K562 (cell line): ENCODE measurements around the gene CD22. TPM values are rescaled to one million over a fixed set of nuclear protein-coding genes. Genes with fewer than 3 reads are reported as not detected.

ENCODE experiments used
- CBFA2T3 ChIP-seq: fragments of 450-650 bp; IDR thresholded peaks from 2 replicates; pipeline ENCODE4 v1.6.1; 2017
- EZH2 ChIP-seq: IDR thresholded peaks from 2 replicates; pipeline ENCODE4 v1.6.1; 2012; ENCODE audit warnings: low read depth, mild to moderate bottlenecking, inconsistent platforms, low read length, borderline replicate concordance
- MTA3 ChIP-seq: fragments of 450-650 bp; formaldehyde crosslinking; IDR thresholded peaks from 2 replicates; pipeline ENCODE4 v1.6.1; 2017; ENCODE audit warnings: mild to moderate bottlenecking, borderline replicate concordance
- RBM22 ChIP-seq: fragments of 200-400 bp; formaldehyde crosslinking; IDR thresholded peaks from 2 replicates; pipeline ENCODE4 v1.6.1; 2018; ENCODE audit warnings: low read length, low read depth; ENCODE audit not compliant: poor library complexity, severe bottlenecking
- SIRT6 ChIP-seq: IDR thresholded peaks from one replicate; pipeline ENCODE4 v1.6.1; 2012; ENCODE audit warnings: low read depth, mild to moderate bottlenecking, control low read depth, inconsistent platforms, low read length, moderate library complexity
- SLC30A9 ChIP-seq: fragments of 250-450 bp; sonication (Bioruptor Pico); IDR thresholded peaks from 2 replicates; pipeline ENCODE4 v1.8.0; 2022; ENCODE audit warnings: mild to moderate bottlenecking, moderate library complexity
- TRIM24 ChIP-seq, 2 experiments: fragments of 450-650 bp; IDR thresholded peaks; 2 replicates each; pipeline ENCODE4 v1.6.1; 2016
- ZMIZ1 ChIP-seq, 2 experiments: fragments of 150-350 bp in 1 of 2; IDR thresholded peaks; 2 replicates each; pipeline ENCODE4 v1.6.1; 2012 to 2016; ENCODE audit warnings: low read depth in 2 of 2, low read length in 2 of 2, mild to moderate bottlenecking in 1 of 2, moderate library complexity in 1 of 2
- ZNF184 ChIP-seq: sonication (generic); formaldehyde crosslinking; IDR thresholded peaks from 2 replicates; pipeline ENCODE4 v1.5.0; 2020; ENCODE audit warnings: missing genetic modification reagents
- ZNF644 ChIP-seq: fragments of 200-800 bp; sonication (Bioruptor generic); IDR thresholded peaks from 2 replicates; pipeline ENCODE4 v1.6.1; 2016; ENCODE audit warnings: low read depth, missing genetic modification characterization, missing compliant biosample characterization
- ZNF79 ChIP-seq: fragments of 250-450 bp; sonication (Bioruptor Pico); IDR thresholded peaks from 2 replicates; pipeline ENCODE4 v1.4.0; 2020; ENCODE audit warnings: low read depth, mild to moderate bottlenecking, moderate library complexity
- ZSCAN29 ChIP-seq: fragments of 450-650 bp; IDR thresholded peaks from 2 replicates; pipeline ENCODE4 v1.6.1; 2017
- polyA plus RNA-seq, 8 experiments: library from polyadenylated mRNA; depleted of rRNA in 4 of 8; stranded (reverse) in 5 of 8; unstranded in 3 of 8; fragments of >200 nt; fragmentation: Nextera tagmentation in 2 of 8; fragmentation: Illumina TruSeq in 1 of 8; extraction: Ambion mirVana in 2 of 8; extraction: Trizol in 1 of 8; gene quantifications; 2 replicates each; pipeline versions ENCODE4 v1.2.1 to v1.2.3, GENCODE V29; 2011 to 2014; ENCODE audit warnings: inconsistent platforms in 1 of 8, missing spikeins in 1 of 8
- total RNA-seq, 7 experiments: library from RNA; depleted of rRNA in 6 of 7; stranded (reverse); fragments of >200 nt in 6 of 7; fragmentation: Illumina TruSeq in 2 of 7; extraction: Trizol in 2 of 7; gene quantifications; 2 replicates each; pipeline versions ENCODE4 v1.2.1 to v1.2.3, GENCODE V29; 2011 to 2021; ENCODE audit warnings: low replicate concordance in 1 of 7

Gene CD22
- total and polyA plus RNA-seq, 9 of the 15 experiments (the other 6 are each of a cell fraction or from before 2014, with no cell fraction given), result 0.29 to 5.0 (median 3.5) TPM

- TF ChIP-seq ZMIZ1 (IDR thresholded peaks at IDR 0.05; ENCODE audit: low read depth in 2 of 2, low read length in 2 of 2) (no peak), TRIM24 (IDR thresholded peaks at IDR 0.05) (no peak), EZH2 (no peak), MTA3 (no peak), ZSCAN29 (no peak), RBM22 (no peak), CBFA2T3 (peak; percentile 34), ZNF184 (CRISPR knock-in tag) (no peak), ZNF79 (no peak), SLC30A9 (no peak), SIRT6 (no peak), ZNF644 (no peak)
- TF ChIP-seq, all 486 proteins: peak for 3
Observed at GRCh38 chr19:35314858-35315470, 14.0 kb upstream of the CD22 start (continued).
